Inferior parietal cortex (tissue), 1 donor: ENCODE data around the gene SHISA7.
"Not testable (repeated sequence)": the region's sequence is repeated elsewhere in the genome, so short reads cannot be mapped to it uniquely, and the experiment has no call there.

Experiments used
- DNase-seq: peaks from one replicate; pipeline ENCODE4 v3.0.0-alpha.2; 2016; ENCODE audit errors: extremely low spot score

SHISA7 gene

DNA sequence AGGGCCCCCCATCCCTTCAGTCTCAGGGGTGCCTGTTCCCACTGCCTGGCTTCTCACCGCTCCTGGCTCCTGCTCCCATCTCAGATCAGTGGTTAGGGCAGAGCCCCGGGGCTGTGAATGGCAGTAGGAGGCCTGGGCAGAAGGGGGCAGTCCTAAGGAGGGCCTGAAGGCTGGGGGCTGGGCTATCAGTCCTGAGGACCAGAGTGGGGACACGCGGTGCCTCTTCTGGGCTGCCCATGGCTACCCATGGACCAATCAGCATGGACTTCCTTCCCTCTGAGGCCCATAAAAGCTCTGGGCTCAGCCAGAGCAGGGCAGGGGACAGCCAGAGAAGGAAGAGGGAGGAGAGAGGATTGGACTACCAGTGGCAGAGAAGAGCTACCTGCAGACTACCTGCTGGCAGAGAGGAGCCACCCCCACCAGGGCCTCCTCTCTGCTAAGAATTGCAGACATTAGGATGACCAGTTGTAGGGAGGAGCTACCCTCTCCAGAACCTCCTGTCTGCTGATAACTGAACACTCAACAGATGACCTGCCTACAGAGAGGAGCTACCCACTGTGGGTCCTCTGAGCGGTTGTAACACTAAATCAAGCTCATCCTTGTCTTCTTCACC lies 23.4 kb downstream of the SHISA7 start:
- no peak for DNase-seq

DNA sequence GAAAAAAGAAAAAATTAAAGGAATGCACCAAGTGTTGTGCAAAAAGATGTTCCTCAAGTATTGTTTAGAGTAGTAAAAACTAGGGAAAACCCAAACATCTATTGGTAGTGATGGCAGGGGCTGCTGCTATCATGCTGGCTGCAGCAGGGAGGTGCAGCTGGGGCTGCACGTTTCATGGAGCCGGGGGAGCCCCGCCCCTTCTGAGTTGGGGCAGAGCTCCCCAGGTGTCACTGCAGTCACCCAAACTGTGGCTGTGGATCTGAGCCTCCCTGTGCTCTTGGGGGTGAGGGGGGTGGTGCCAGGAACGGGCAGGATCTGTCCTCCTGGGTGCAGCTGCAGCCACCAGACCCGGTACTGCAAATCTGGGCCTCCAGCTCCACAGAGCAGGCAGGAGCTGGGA lies 24.0 kb downstream of the SHISA7 start:
- DNase-seq: no peak

DNA sequence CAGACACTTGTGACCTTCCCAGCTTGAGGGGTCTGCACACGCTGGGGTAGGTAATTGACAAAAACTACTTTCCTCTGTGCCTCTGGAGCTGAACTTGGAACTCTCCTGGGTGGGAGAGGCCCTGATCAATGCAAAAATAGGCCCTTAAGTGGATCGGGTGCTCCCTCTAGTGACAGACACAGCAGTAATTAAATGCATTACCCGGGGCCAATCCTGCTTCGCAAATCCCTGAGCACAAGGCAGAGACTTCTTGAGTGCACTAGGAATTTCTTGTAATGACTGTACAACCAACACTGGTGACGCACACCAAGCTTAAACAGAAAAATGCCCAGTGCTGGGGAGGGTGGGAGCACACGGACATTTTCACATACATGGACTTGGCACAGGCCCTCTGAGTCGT lies 24.9 kb downstream of the SHISA7 start:
- peak; percentile 83 for DNase-seq

DNA sequence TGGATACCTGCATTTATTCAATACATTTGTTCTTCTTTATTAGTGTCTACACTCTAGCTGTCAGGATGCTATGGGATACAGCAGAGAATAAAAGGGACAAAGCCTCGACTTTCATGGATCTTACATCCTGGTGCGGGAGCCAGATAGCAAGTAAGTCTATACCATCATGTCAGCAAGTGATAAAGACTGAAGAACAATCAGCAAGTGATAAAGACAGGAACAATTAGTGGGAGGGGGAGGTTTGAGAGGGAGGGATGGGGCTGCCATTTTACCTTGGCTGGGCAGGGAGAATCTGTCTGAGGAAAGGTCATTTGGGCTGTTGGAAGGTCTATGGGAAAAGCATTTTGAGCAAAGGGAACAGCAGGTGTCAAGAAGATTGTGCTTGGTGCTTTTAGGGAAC lies 32.9 kb downstream of the SHISA7 start:
- no peak for DNase-seq

DNA sequence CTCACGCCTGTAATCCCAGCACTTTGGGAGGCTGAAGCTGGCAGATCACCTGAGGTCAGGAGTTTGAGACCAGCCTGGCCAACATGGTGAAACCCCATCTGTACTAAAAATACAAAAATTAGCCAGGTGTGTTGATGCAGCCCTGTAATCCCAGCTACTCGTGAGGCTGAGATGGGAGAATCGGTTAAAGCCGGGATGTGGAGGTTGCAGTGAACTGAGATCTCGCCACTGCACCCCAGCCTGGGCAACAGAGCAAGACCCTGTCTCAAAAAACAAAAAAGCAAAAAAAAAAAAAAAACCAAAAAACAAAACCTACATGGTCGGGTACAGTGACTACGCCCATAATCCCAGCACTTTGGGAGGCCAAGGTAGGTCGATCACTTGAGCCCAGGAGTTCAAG lies 33.9 kb downstream of the SHISA7 start:
- DNase-seq: not testable (repeated sequence)

DNA sequence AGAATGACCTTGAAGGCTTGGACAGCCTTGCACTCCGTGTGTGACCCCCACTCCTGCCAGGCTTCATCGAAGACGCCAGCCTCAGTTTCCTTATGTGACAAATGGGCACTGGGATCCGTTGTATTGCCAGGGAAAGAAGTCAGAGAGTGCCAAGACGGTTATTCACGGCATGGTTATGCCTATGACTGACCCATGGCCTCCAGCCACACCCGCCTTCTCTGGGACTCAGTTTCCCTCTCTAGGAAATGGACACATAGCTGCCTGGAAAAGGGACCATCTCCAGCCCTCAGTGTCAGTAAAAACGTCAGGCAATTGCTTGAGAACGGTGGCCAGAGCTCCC lies 34.6 kb downstream of the SHISA7 start:
- no peak for DNase-seq

DNA sequence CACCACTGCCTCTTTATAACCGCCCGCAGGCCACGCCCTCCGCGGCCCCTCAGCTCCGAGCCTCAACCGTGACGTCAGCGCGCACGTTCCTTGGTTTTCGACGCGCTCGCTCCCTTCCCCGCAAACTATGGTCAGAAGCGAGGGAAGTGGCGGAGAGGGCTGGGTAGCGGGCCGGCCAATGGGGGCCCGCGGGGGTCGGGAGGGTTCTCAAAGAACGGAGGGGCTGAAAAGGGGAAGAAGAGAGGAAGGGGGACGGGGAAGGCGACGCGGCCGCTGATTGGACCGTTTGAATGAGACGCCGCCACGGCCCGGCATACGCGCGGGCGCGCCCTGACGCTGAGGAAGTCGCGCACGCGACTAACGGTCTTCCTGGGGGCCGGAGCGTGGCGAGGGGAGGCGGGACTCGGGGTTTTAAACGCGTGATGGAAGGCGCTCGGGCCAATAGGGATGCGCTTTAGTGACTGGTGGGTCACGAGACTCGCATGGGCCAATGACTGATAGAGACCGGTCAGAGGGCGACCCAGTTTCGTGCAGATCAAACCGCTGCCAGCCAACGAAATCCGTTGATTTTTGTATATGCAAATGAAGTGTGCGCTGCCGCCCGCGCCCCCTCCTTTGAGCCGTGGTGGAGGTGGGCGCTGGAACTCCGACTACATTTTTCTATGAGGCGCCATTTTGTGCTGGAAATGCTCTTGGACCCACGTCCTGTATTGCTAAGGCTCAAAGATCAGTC lies 35.1 kb downstream of the SHISA7 start:
- peak; percentile 98 for DNase-seq

DNA sequence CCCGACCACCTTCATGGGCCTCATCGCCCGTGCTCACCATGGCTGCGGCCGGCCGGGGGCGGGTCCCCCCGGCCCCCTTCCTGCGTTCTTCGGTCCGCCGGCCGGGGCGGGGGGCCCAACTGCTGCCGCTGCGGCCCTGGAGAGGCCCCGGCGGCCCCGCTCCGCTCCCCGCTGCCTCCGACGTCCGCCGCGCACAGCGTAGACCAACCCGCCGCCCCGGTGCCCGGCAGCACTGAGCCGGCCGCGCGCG lies 35.6 kb downstream of the SHISA7 start, which contains the start of gene UBE2S:
Gene UBE2S (minus strand): TSS at position 239 of the 250 bp plus-strand sequence. CDS start 199 bp downstream, at position 40.
- not testable (repeated sequence) for DNase-seq

DNA sequence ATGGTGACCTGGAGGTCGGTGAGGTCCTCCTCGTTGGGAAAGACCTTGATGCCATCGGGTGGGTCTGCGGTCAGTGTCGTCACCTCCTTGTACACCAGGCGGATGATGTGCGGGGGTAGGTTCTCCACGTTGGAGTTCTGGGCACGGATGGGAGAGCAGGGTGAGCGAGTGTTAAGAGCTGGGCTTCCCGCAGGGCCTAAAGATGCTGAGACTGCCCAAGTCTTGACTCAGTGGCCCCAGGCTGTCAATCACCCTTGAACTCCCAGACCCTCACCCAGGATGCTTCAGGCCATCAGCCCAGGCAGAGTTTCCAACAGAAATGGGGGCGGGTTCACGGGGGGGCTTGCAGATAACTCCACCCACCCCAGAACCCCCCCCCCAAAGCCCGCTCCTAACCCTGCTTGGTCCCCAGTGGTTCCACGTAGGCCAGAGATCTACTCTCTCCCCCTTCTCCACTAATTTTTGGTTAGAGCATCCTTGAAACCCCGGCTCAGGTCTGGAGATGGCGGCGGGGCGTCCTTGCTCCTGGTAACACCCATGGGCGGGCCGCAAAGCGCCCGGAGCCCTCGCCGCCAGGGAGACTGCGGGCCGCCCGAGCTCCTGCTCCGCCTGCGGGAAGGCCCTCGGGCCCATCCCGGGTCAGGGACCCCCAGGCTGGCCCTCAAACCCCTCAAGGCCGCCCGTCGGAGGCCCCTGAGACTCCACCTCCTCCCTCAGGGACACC lies 36.1 kb downstream of the SHISA7 start:
- DNase-seq: no peak

DNA sequence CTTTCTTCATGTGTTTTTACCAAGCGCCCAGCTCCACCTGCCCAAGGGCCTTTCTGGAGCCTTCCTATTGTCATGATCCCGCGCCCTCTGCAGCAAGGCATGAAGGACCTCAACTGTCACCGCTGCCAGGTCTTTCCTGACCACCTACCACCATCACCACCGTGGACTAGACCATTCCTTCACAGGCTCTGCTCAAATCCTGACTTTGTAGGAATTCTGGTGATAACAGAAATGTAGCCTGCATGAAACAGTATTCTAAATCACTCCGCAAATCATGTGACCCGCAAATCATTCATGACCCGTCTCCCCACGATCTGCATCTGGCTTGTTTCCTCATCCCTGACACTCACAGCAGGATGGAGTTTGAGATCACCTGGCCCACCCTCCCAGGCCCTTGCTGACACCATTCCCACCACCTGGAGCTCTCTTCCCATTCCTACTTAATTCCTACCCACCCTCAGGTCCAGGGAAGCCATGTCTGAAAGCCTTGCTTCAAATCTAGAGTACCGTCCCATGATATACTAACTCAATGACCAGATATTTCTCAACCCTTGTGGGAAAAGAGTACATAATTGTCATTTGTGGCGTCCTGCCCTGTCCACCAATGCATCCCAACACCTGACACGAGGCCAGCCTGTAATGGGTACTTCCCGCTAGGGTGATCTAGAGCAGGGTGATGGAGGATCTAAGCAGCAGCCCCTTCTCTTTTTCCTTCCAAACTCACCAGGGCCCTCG lies 36.8 kb downstream of the SHISA7 start:
- no peak for DNase-seq

DNA sequence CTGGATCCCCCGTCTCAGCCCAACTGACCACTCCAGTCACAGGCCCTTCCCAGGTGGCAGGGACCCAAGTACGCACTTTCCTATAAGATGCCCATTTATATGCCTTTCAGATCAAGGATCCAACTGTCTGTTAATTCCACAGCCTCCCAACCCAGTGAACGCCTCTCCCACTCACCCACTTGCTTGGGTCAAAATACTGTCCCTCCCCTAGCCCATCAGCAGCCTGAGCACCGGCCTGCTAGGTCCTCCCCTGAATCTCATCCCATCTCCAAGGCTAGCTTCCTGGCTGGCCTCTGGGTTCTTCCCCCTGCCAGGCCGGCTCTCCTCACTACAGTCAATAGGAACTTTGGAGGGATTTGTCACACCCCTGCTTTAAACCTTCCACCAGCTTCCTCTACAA lies 37.5 kb downstream of the SHISA7 start:
- no peak for DNase-seq

DNA sequence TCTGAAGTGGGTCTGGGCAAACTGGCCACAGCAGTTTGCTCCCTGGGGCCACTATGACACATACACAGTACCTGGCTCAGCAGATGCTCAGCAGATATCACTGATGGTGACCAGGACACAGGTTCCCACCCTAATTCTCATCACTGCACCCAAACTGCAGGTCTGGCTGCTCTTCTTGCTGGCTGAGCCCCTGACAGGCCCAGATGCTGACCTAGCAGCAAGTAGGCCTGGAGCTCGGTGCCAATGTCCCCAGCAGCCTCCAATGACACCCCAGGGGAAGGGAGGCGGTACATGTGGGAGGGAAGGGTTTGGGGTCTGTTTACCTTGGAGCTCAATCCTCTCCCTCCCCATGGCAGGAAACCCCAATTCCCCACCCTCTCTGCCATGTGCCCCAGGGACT lies 40.6 kb downstream of the SHISA7 start:
- DNase-seq: no peak

DNA sequence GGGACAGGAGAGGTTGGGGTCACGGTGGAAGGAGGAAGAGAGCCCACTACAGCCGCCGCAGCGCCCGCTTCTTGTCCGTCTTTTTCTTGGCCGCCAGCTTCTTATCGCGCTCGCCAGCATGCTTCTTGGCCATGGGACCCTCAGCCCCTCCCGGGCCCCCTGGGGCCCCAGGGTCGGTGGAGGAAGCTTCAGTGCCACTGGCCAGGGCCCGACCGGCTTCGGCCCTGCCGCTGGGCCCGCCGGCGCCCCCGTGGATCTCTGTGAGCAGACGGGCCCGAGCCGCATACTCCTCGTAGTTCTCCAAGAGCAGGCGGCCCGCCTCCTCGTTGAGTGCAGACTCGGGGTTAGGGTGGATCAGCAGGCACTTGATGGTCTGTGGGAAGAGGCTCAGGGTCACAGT lies 41.7 kb downstream of the SHISA7 start:
- DNase-seq: not testable (repeated sequence)

DNA sequence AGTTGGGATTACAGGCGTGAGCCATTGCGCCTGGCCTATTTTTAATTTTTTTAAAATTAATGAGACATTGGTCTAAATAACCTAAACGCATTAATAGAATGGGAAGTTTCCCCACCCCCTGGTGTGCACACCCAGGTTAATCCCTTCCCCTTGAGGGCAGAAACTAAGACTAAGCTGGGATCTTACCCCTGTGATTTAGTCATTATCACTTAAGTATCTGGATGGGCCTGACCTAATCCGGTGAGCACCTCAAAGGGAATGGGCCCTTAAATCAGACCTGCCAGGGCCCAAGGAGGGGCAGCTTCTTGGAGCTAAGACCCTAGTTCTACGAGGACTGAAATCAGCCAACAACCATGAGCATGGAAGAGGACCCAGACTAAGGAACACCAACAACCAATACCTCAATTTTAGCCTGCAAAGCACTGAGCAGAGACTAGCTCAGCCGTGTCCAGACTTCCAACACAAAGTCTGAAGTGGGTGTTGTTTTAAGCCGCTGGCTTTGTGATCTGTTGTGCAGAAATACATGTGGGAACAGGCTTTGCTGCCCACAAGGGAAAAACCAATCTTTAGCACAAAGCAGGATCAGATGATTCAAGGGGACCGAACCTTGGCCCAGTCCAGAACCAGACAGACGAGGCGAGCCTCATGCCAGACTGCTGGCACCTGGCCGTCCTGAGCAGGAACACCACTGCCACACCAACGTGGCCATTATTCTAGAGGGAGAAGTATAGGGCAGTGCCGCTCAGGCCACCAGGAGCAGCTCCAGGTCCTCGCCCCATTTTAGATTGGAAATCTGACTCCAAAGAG lies 42.6 kb downstream of the SHISA7 start:
- no peak for DNase-seq

DNA sequence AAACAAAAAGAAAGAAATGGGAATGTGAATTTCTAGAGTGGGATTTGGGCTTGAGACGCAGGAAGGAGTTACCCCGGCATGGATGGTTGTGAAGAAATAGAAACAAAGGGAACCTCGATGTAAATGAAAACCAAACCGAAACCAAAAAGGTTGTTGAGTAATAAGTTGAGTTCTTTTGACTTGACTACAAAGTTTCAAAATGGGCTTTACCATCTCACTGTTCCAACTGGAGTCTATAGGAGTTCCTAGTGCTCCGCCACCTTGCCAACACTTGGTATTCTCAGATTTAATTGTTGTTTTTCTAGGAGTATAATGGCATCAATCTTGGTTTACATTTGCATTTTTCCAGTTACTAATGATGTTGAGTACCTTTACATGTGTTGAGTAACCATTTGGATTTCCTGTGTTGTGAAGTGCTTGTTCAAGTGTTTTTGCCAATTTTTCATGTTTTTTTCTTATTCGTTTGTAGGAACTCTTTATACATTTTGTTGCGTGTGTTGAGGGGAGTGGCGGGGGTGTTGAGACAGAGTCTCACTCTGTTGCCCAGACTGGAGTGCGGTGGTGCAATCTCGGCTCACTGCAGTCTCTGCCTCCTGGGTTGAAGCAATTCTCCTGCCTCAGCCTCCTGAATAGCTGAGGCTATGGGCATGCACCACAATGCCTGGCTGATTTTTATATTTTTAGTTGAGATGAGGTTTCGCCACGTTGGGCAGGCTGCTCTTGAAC lies 44.7 kb downstream of the SHISA7 start:
- no peak for DNase-seq

DNA sequence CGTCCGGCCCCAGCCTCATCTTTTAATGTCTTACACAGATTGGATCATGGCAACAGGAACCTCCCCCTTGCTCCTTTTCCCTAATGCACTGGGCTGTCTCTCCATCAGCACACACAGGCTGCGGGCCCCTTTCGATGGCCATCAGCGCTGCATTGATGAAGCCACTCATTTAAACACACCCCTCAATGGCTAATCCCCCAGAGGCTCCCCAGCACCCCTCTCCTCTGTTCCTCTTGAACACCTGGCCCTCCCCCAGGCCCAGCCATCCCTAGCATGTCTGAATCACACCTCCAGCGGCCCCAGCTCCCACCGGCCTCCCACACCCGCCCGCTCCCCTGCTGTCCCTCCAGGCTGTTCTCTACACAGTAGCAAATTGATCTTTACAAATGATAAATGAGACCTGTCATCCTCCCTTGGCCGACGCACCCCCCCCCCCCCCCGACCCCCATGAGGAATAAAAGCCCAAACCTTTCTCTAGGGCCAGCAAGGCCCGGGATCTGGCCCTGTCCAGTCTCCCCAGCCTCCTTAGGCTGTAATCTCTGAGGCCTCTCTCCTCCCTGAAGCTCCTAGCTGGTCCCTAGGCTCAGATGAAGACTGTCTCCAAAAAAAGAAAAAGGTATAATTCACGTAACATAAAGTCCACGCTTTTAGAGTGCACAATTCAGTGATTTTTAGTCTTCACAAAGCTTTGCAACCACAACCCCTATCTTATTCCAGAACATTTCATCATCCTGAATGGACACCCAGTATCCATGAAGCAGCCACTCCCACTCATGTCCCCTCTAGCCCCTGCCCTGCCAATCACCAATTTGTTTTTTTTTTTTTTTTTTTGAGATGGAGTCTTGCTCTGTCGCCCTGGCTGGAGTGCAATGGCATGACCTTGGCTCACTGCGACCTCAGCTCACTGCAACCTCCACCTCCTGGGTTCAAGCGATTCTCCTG lies 50.0 kb downstream of the SHISA7 start:
- no peak for DNase-seq

DNA sequence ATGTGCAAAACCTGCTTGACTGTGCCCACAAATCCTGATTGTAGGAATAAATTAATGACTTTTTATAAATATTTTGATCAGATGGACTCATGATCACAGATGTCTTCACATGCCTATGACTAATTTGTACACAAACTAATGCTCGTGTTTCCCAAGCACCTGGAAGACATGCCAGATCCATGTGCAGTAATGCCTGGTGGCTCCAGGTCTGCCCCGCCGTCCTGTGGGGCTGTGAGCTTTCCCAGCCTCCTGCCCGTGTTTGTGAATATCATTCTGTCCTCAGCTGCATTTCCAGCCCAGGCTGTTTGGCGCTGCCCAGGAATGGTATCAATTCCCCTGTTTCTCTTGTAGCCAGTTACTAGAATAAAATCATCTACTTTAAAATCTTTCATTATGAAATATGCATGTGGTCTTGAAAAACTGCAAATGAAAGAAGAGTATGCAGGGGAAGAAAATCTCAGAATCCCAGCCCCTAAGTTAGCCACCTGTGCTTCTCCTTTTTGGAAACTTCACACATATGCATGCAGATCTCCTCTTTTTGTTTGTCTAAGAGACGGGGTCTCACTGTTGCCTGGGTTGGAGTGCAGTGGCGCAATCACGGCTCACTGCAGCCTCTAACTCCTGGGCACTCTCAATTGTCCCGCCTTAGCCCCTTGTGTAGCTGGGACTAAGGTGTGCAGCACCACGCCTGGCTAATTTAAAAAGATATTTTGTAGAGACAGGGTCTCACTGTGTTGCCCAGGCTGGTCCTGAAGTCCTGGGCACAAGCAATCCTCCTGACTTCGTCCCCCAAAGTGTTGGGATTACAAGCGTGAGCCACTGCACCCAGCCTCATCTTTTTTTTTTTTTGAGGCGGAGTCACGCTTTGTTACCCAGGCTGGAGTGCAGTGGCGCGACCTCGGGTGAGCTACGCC lies 51.1 kb downstream of the SHISA7 start:
- DNase-seq: no peak

DNA sequence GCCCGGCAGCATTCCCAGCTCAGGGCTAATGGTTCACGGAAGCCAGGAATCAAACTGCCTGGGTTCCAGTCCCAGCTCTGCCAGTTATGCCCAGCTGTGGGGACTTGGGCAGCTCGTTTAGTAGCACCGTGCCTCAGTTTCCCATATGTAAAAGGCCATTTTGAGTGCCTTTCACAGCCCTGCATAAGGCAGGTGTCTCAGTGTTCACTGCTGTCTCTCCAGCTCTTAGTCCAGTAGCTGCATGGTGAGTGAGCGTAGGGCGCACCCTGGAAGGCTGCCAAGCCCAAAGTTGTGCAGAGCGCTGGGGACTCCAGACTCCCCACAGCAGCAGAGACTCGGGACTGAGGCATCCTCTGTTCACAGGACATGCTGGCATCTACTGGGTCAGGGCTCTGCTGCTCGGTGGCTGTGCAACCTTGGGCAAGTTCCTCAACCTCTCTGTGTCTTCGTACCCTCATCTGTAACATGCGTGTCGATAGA lies 51.9 kb downstream of the SHISA7 start:
- DNase-seq: no peak

DNA sequence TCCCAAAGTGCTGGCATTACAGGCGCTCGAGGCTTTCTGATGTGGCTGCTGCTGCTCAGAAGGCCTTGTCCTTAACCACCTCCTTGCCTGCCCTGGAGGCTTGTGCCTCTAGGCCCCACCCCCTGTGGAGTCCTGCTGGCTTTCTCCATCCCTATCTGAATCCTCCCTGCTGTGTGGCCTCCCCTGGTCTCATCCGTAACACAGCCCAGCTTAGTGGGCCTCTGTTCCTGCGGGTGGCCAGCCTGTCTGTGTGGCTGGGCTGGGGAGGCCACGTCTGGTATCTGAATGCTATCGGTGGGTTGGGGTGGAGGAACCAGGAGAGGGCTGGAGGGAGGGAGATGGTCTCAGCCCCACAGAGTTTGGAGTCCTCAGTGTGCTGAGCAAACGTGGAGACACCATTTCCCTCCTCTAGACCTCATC lies 52.6 kb downstream of the SHISA7 start:
- no peak for DNase-seq
